ENCODE measurements around the gene TUBA4A. TPM values are rescaled to one million over a fixed set of nuclear protein-coding genes. Genes with fewer than 3 reads are reported as not detected.

Gene TUBA4A
- total and polyA plus RNA-seq, 10 donors = 60.2 to 120 (median 73.4) TPM

DNA sequence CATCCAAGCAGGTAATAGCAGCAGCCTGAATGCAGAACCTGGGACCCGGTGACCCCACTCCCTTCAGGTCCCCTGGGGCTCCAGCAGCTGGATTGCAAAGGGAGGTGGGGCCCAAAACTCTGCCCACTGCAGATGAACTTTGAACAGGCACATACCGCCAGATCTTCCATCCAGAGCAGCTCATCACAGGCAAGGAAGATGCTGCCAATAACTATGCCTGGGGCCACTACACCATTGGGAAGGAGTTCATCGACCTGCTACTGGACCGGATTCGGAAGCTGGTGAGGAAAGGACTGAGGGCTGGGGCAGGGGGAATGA is 16.3 kb upstream of the TUBA4A start:
- H3K27ac ChIP-seq = no peak overlapping the region
- no peaks in the 10 kb centered on the region for H3K9me3 ChIP-seq
- intact Hi-C loops (cut with DNase I; ENCODE audit: low total_unique reads) = no loop called here
- no peak overlapping the region for H3K4me3 ChIP-seq
- TF ChIP-seq CTCF (IDR thresholded peaks at IDR 0.05 in 8 of 11, conservative IDR thresholded peaks at IDR 0.05 in 3 of 11) = no peak
- no peak for TF ChIP-seq POLR2A (IDR thresholded peaks at IDR 0.05)
- H3K4me1 ChIP-seq = peaks cover 0 to 27% (median 12%) of the 10 kb centered on the region in 6 donors
- WGBS, 5 donors = 87 to 94% (median 89%) methylated on average over 5 of the region's 5 CpGs
- H3K27me3 ChIP-seq (replicated peaks in 1 of 7) = no peaks in the 10 kb centered on the region
- no peaks in the 10 kb centered on the region for H3K36me3 ChIP-seq
- no peak for DNase-seq

GRCh38 chr2:219269362-219270054 is 15.8 kb upstream of the TUBA4A start:
- Histone ChIP-seq H3K4me1 (peaks cover 0 to 27% (median 12%) of the 10 kb centered on the region in 6 donors), H3K36me3 (no peaks in the 10 kb centered on the region), H3K27me3 (replicated peaks in 1 of 7) (no peaks in the 10 kb centered on the region), H3K27ac (no peak overlapping the region), H3K9me3 (no peaks in the 10 kb centered on the region), H3K4me3 (no peak overlapping the region)
- intact Hi-C loops (cut with DNase I; ENCODE audit: low total_unique reads) = no loop called here
- DNase-seq = peak; percentile 77
- WGBS, 5 donors = 68 to 75% (median 74%) methylated on average over 8 of the region's 8 CpGs
- TF ChIP-seq POLR2AphosphoS5 (IDR thresholded peaks at IDR 0.05) = peak; percentile 27 to 80 (median 78)
- TF ChIP-seq POLR2A (IDR thresholded peaks at IDR 0.05) = no peak
- TF ChIP-seq CTCF (IDR thresholded peaks at IDR 0.05 in 8 of 11, conservative IDR thresholded peaks at IDR 0.05 in 3 of 11) = no peak

DNA sequence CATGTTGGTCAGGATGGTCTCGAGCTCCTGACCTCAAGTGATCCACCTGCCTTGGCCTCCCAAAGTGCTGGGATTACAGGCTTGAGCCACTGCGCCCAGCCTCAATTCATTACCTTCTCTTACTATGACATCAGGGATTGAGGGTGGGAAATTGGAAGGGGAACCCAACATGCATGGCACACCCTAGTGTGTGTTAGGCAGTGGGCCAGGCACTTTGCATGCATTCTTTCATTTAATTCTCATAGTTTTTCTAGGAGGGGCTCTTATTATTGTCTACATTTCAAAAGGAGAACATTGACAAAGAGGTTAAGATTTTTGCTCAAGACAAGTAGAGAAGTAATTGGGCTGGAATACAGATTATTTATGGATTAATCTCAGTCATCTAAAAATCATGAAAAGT is 14.6 kb upstream of the TUBA4A start:
- no peaks in the 10 kb centered on the region for H3K27me3 ChIP-seq (replicated peaks in 1 of 7)
- TF ChIP-seq CTCF (IDR thresholded peaks at IDR 0.05 in 8 of 11, conservative IDR thresholded peaks at IDR 0.05 in 3 of 11) = no peak
- TF ChIP-seq POLR2AphosphoS5 (IDR thresholded peaks at IDR 0.05) = no peak
- TF ChIP-seq POLR2A (IDR thresholded peaks at IDR 0.05) = no peak
- no peaks in the 10 kb centered on the region for H3K36me3 ChIP-seq
- H3K27ac ChIP-seq = no peak overlapping the region
- DNase-seq = no peak
- H3K4me1 ChIP-seq = peaks cover 0 to 27% (median 12%) of the 10 kb centered on the region in 6 donors
- WGBS, 5 donors = 74 to 91% (median 88%) methylated on average over 2 of the region's 2 CpGs
- H3K4me3 ChIP-seq = no peak overlapping the region
- intact Hi-C loops (cut with DNase I; ENCODE audit: low total_unique reads) = no loop called here
- H3K9me3 ChIP-seq = no peaks in the 10 kb centered on the region

GRCh38 chr2:219266886-219267285 is 13.2 kb upstream of the TUBA4A start:
- WGBS, 5 donors = 84 to 100% (median 88%) methylated on average over 1 of the region's 1 CpG

More at GRCh38 chr2:219266886-219267285, 13.2 kb upstream of the TUBA4A start:
- no peak overlapping the region for H3K4me3 ChIP-seq
- H3K9me3 ChIP-seq = no peaks in the 10 kb centered on the region
- DNase-seq = no peak
- H3K36me3 ChIP-seq = no peaks in the 10 kb centered on the region
- H3K4me1 ChIP-seq = peaks cover 0 to 27% (median 12%) of the 10 kb centered on the region in 6 donors
- H3K27ac ChIP-seq = no peak overlapping the region
- TF ChIP-seq CTCF (IDR thresholded peaks at IDR 0.05 in 8 of 11, conservative IDR thresholded peaks at IDR 0.05 in 3 of 11) (no peak), POLR2AphosphoS5 (IDR thresholded peaks at IDR 0.05) (no peak), POLR2A (IDR thresholded peaks at IDR 0.05) (no peak)
- no peaks in the 10 kb centered on the region for H3K27me3 ChIP-seq (replicated peaks in 1 of 7)
- intact Hi-C loops (cut with DNase I; ENCODE audit: low total_unique reads) = no loop called here

Measured in spleen (tissue), 11 donors.